DND-41 (cell line): ENCODE results near the gene BTRC.
"Not testable (repeated sequence)": the region's sequence is repeated elsewhere in the genome, so short reads cannot be mapped to it uniquely, and the experiment has no call there.

Experiments
- ATAC-seq: fragments of 200-7000 bp; cut with Tn5 transposase; 3 replicates; pipeline ENCODE4 v1.9.1; 2021; ENCODE audit warnings: low read depth; ENCODE audit not compliant: insufficient read depth
- DNase-seq: peaks from one replicate; pipeline ENCODE4 v3.0.0-alpha.2; 2020
- H2AFZ ChIP-seq: 2 replicates; pipeline ENCODE4 v1.6.0; 2012; ENCODE audit warnings: low read depth, low read length
- H3K27ac ChIP-seq: 2 replicates; pipeline ENCODE4 v1.5.1; 2012; ENCODE audit warnings: low read length, inconsistent platforms
- H3K27me3 ChIP-seq: fragments of 200-600 bp; sonication (generic); 2 replicates; pipeline ENCODE4 v1.6.0; 2012; ENCODE audit warnings: low read length, mild to moderate bottlenecking, inconsistent platforms; ENCODE audit not compliant: insufficient read depth, poor library complexity
- H3K36me3 ChIP-seq: 2 replicates; pipeline ENCODE4 v1.5.1; 2012; ENCODE audit warnings: low read length, inconsistent platforms; ENCODE audit not compliant: insufficient read depth
- H3K4me1 ChIP-seq: 2 replicates; pipeline ENCODE4 v1.5.1; 2012; ENCODE audit warnings: mild to moderate bottlenecking, low read length; ENCODE audit not compliant: insufficient read depth
- H3K4me2 ChIP-seq: 2 replicates; pipeline ENCODE4 v1.6.0; 2012; ENCODE audit warnings: mild to moderate bottlenecking, moderate library complexity, low read length, inconsistent platforms; ENCODE audit not compliant: insufficient read depth
- H3K4me3 ChIP-seq, 2 experiments: fragments of 200-600 bp in 1 of 2; shearing (Covaris generic) in 1 of 2; 2 replicates each; pipeline ENCODE4 v1.5.1; 2012 to 2016; ENCODE audit warnings: inconsistent platforms in 2 of 2, low read length in 2 of 2, mild to moderate bottlenecking in 2 of 2, low read depth in 1 of 2, moderate library complexity in 1 of 2
- H3K79me2 ChIP-seq: 2 replicates; pipeline ENCODE4 v1.6.0; 2012; ENCODE audit warnings: low read length, inconsistent platforms; ENCODE audit not compliant: insufficient read depth
- H3K9ac ChIP-seq: 2 replicates; pipeline ENCODE4 v1.6.0; 2012; ENCODE audit warnings: low read depth, mild to moderate bottlenecking, inconsistent platforms, low read length, moderate library complexity
- H3K9me3 ChIP-seq: 2 replicates; pipeline ENCODE4 v1.5.1; 2012; ENCODE audit warnings: low read length, moderate library complexity, mild to moderate bottlenecking, inconsistent platforms; ENCODE audit not compliant: insufficient read depth, severe bottlenecking
- H4K20me1 ChIP-seq: 2 replicates; pipeline ENCODE4 v1.6.0; 2012; ENCODE audit warnings: low read length; ENCODE audit not compliant: insufficient read depth
- EZH2 ChIP-seq: IDR thresholded peaks from 3 replicates; pipeline ENCODE4 v1.6.1; 2012; ENCODE audit warnings: borderline replicate concordance, low read depth, mild to moderate bottlenecking, moderate library complexity, low read length, inconsistent platforms; ENCODE audit not compliant: severe bottlenecking
- TF ChIP-seq, protein P1 (sequence below): IDR thresholded peaks from 2 replicates; pipeline ENCODE4 v1.5.1; 2012; ENCODE audit warnings: borderline replicate concordance, low read length, moderate library complexity, mild to moderate bottlenecking; ENCODE audit not compliant: poor library complexity, severe bottlenecking; ENCODE audit errors: extremely low read depth

BTRC gene

DNA sequence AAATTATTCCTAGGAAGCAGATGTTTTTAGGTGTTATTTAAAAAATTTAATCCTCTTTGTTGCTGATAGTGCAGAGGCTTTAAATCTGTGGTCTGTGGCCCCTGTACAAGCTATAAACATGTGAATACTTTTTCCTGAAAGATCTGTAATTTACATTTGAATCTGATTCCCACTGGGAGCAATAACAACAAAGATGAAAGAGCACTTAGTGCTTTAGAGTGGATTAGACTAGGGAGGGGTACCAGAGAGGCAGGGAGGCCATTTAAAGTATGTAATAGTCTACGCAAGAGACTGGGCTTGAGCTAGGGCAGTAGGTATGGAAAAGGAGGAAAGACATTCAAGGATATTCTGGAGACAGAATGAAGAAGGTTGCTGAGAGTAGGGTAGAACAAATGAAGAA lies 19.1 kb downstream of the BTRC start:
- Histone ChIP-seq H3K9me3 (no peaks in the 10 kb centered on the region), H3K36me3 (peaks cover 11% of the 10 kb centered on the region), H3K9ac (no peak overlapping the region), H3K27ac (no peak overlapping the region), H4K20me1 (peaks cover 10% of the 10 kb centered on the region; the same call in 1 of the 2 replicates), H3K27me3 (no peaks in the 10 kb centered on the region), H3K4me1 (no peaks in the 10 kb centered on the region; the same call in 1 of the 2 replicates), H3K4me2 (no peak overlapping the region), H3K4me3 (no peak overlapping the region), H3K79me2 (peaks cover 55% of the 10 kb centered on the region), H2AFZ (no peak overlapping the region)
- ATAC-seq, result no peak
- no peak for DNase-seq
- TF ChIP-seq, protein P1, sequence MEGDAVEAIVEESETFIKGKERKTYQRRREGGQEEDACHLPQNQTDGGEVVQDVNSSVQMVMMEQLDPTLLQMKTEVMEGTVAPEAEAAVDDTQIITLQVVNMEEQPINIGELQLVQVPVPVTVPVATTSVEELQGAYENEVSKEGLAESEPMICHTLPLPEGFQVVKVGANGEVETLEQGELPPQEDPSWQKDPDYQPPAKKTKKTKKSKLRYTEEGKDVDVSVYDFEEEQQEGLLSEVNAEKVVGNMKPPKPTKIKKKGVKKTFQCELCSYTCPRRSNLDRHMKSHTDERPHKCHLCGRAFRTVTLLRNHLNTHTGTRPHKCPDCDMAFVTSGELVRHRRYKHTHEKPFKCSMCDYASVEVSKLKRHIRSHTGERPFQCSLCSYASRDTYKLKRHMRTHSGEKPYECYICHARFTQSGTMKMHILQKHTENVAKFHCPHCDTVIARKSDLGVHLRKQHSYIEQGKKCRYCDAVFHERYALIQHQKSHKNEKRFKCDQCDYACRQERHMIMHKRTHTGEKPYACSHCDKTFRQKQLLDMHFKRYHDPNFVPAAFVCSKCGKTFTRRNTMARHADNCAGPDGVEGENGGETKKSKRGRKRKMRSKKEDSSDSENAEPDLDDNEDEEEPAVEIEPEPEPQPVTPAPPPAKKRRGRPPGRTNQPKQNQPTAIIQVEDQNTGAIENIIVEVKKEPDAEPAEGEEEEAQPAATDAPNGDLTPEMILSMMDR, result no peak
- TF ChIP-seq EZH2, result no peak

DNA sequence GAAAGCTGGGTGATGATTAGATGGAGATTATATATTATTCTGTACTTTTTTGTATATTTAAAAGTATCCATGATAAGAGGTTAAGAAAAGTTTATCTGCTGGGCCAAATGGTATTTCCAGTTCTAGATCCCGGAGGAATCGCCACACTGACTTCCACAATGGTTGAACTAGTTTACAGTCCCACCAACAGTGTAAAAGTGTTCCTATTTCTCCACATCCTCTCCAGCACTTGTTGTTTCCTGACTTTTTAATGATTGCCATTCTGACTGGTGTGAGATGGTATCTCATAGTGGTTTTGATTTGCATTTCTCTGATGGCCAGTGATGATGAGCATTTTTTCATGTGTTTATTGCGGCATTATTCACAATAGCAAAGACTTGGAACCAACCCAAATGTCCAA lies 20.0 kb downstream of the BTRC start:
- H2AFZ ChIP-seq, H3K36me3 ChIP-seq, H3K27ac ChIP-seq, H3K4me3 ChIP-seq, H3K9me3 ChIP-seq, DNase-seq, H3K9ac ChIP-seq, ATAC-seq, H3K4me2 ChIP-seq, H3K27me3 ChIP-seq, H3K4me1 ChIP-seq: not testable (repeated sequence)
- Histone ChIP-seq H4K20me1 (peaks cover 11% of the 10 kb centered on the region; the same call in 1 of the 2 replicates), H3K79me2 (peaks cover 55% of the 10 kb centered on the region)

GRCh38 chr10:101375076-101375475 lies 21.1 kb downstream of the BTRC start:
- Histone ChIP-seq H3K27ac (no peak overlapping the region), H3K27me3 (no peaks in the 10 kb centered on the region), H4K20me1 (peaks cover 14% of the 10 kb centered on the region; the same call in 1 of the 2 replicates), H3K4me2 (no peak overlapping the region), H3K36me3 (peaks cover 6% of the 10 kb centered on the region), H3K9ac (no peak overlapping the region), H3K79me2 (peaks cover 57% of the 10 kb centered on the region), H3K9me3 (no peaks in the 10 kb centered on the region), H3K4me1 (no peaks in the 10 kb centered on the region; the same call in 1 of the 2 replicates), H3K4me3 (no peak overlapping the region), H2AFZ (no peak overlapping the region)
- no peak for ATAC-seq
- TF ChIP-seq, protein P1, result no peak
- TF ChIP-seq EZH2, result no peak
- no peak for DNase-seq

- TF ChIP-seq EZH2, result no peak
- TF ChIP-seq, protein P1, result no peak
- peaks cover 55% of the 10 kb centered on the region for H3K79me2 ChIP-seq
- no peak overlapping the region for H3K9ac ChIP-seq
- DNase-seq, result no peak
- H3K4me1 ChIP-seq, result no peaks in the 10 kb centered on the region; the same call in 1 of the 2 replicates
- no peak overlapping the region for H2AFZ ChIP-seq
- no peak for ATAC-seq
- H3K9me3 ChIP-seq, result no peaks in the 10 kb centered on the region
- no peak overlapping the region for H3K27ac ChIP-seq
- no peak overlapping the region for H3K4me2 ChIP-seq
- peaks cover 13% of the 10 kb centered on the region; the same call in 1 of the 2 replicates for H4K20me1 ChIP-seq
- H3K36me3 ChIP-seq, result peaks cover 4% of the 10 kb centered on the region; the same call in 1 of the 2 replicates
- H3K4me3 ChIP-seq, result no peak overlapping the region
- no peaks in the 10 kb centered on the region for H3K27me3 ChIP-seq
These were observed 25.8 kb downstream of the BTRC start for GRCh38 chr10:101379663-101380352.
